PFSK-1 (cell line): ENCODE data around the gene PLA2G4E.

Experiments used
- FOXP2 ChIP-seq: optimal IDR thresholded peaks from 2 replicates; pipeline ENCODE3; 2011; ENCODE audit warnings: borderline replicate concordance, control low read depth, inconsistent platforms; ENCODE audit not compliant: insufficient read depth; ENCODE audit errors: extremely low read length, extremely low read depth
- POLR2AphosphoS5 ChIP-seq: IDR thresholded peaks from 2 replicates; pipeline ENCODE4 v1.6.1; 2012; ENCODE audit warnings: low read depth, mild to moderate bottlenecking, control low read depth, low read length, moderate library complexity
- SIN3A ChIP-seq: IDR thresholded peaks from 2 replicates; pipeline ENCODE4 v1.6.1; 2012; ENCODE audit warnings: mild to moderate bottlenecking, low read length, moderate library complexity, borderline replicate concordance; ENCODE audit not compliant: insufficient read depth
- TAF1 ChIP-seq: IDR thresholded peaks from 2 replicates; pipeline ENCODE4 v1.6.1; 2012; ENCODE audit warnings: low read length, control low read depth, borderline replicate concordance; ENCODE audit not compliant: insufficient read depth
- TF ChIP-seq, protein P1 (sequence below), 2 experiments: IDR thresholded peaks; 2 replicates each; pipeline versions ENCODE4 v1.6.1 to v1.8.0; 2011 to 2012; ENCODE audit warnings: low read depth in 2 of 2, low read length in 2 of 2, control low read depth in 1 of 2, inconsistent platforms in 1 of 2, mild to moderate bottlenecking in 1 of 2, moderate library complexity in 1 of 2; ENCODE audit not compliant: insufficient read depth in 1 of 2

PLA2G4E gene

GRCh38 chr15:41955807-41956525 is 64.9 kb downstream of the PLA2G4E start:
- TF ChIP-seq POLR2AphosphoS5 (no peak), SIN3A (no peak), FOXP2 (no peak), TAF1 (no peak)
- TF ChIP-seq, protein P1, sequence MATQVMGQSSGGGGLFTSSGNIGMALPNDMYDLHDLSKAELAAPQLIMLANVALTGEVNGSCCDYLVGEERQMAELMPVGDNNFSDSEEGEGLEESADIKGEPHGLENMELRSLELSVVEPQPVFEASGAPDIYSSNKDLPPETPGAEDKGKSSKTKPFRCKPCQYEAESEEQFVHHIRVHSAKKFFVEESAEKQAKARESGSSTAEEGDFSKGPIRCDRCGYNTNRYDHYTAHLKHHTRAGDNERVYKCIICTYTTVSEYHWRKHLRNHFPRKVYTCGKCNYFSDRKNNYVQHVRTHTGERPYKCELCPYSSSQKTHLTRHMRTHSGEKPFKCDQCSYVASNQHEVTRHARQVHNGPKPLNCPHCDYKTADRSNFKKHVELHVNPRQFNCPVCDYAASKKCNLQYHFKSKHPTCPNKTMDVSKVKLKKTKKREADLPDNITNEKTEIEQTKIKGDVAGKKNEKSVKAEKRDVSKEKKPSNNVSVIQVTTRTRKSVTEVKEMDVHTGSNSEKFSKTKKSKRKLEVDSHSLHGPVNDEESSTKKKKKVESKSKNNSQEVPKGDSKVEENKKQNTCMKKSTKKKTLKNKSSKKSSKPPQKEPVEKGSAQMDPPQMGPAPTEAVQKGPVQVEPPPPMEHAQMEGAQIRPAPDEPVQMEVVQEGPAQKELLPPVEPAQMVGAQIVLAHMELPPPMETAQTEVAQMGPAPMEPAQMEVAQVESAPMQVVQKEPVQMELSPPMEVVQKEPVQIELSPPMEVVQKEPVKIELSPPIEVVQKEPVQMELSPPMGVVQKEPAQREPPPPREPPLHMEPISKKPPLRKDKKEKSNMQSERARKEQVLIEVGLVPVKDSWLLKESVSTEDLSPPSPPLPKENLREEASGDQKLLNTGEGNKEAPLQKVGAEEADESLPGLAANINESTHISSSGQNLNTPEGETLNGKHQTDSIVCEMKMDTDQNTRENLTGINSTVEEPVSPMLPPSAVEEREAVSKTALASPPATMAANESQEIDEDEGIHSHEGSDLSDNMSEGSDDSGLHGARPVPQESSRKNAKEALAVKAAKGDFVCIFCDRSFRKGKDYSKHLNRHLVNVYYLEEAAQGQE (IDR thresholded peaks at IDR 0.05; ENCODE audit: insufficient read depth in 1 of 2, low read depth in 2 of 2, low read length in 2 of 2), result no peak

DNA sequence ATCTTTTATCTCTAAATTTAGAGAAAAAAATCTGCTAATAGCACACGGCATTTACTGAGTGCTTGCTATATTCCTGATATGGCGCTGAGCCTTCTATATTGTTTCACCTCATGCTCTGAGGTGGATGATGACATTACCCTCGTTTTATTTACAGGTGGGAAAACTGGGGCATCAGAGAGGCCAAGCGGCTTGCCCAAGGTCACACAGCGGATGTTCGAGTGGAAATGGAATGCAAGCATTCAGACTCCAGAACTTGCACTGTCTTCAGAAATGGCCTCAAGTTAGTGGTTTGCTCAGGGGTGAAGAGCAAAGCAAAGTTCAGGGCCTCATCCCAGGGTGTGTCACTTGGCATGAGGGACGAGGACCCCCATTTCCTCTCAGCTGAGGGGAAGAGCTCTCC is 65.7 kb downstream of the PLA2G4E start:
- TF ChIP-seq, protein P1 (IDR thresholded peaks at IDR 0.05; ENCODE audit: insufficient read depth in 1 of 2, low read depth in 2 of 2, low read length in 2 of 2), result no peak
- TF ChIP-seq POLR2AphosphoS5, result no peak
- TF ChIP-seq TAF1, result no peak
- TF ChIP-seq SIN3A, result no peak

- no peak for TF ChIP-seq FOXP2
- no peak for TF ChIP-seq POLR2AphosphoS5
- no peak for TF ChIP-seq SIN3A
Observed at GRCh38 chr15:41954036-41954435, 66.8 kb downstream of the PLA2G4E start.

DNA sequence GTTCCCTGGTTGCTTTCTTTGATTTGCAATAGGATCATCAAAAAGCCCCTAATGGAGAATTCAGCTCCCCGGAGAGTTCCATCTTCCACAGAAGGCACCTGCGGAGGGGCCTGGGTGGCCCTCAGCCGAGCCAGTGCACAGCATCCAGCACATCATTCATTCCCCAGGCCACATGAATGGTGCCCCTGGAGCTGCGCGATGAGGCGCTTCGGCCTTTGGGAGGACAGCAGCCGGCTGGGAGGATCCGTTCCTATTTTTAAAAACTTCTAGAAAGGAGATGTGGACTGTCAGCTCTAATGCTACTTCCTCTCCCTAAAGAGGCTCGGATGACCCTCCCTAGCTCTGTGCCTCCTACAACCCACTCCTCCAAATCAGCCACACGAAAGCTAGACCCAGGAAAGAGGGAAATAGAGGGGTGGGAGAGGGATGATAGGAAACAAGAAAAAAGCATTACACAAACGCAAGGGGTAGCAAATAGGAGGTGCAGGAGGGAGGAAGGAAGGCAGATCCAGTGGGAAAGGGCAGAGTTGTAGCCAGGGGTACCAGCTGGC is 68.8 kb downstream of the PLA2G4E start:
- TF ChIP-seq POLR2AphosphoS5 (no peak), FOXP2 (no peak), SIN3A (no peak), TAF1 (no peak)
- TF ChIP-seq, protein P1 (IDR thresholded peaks at IDR 0.05; ENCODE audit: insufficient read depth in 1 of 2, low read depth in 2 of 2, low read length in 2 of 2), result no peak

- TF ChIP-seq, protein P1 (IDR thresholded peaks at IDR 0.05; ENCODE audit: insufficient read depth in 1 of 2, low read depth in 2 of 2, low read length in 2 of 2), result no peak
- no peak for TF ChIP-seq SIN3A
- TF ChIP-seq FOXP2, result no peak
- TF ChIP-seq POLR2AphosphoS5, result no peak
- no peak for TF ChIP-seq TAF1
Observed at GRCh38 chr15:41951571-41951970, 69.3 kb downstream of the PLA2G4E start.
